HG02970 (cell line): ENCODE results near the gene LRRC18.

ENCODE experiments used
- ATAC-seq: cut with Tn5 transposase; IDR thresholded peaks from one replicate; pipeline ENCODE4 v1.9.1; 2021; ENCODE audit warnings: mild to moderate bottlenecking, moderate library complexity, moderate number of reproducible peaks; ENCODE audit not compliant: unreplicated experiment, low FRiP score

The LRRC18 gene

DNA sequence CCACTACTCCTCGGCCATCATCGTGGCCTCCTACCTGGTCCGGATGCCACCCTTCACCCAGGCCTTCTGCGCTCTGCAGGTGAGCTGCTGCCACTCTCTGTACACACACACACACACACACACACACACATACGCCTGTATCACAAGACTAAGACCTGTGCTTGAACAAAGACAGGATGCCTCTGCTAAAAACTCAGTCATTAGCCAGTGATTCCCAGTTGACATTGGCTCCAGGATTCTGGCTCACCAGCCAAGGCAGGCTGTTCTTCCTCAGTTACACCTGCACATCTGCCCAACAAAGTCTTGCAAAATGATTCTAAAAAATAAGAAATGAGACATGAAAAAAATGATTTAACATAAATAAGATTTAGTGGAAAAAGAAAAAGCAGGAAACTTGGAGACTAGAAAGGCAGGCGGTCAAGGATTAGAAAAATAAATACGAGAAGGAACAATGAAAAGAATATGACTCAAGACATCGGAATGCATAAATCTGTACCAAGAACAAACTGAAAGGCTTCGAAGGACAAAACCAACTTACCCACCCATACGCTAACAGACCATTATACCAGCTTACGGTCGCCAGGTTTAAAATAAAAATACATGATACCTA, 7.4 kb upstream of the LRRC18 start:
- no peak for ATAC-seq

DNA sequence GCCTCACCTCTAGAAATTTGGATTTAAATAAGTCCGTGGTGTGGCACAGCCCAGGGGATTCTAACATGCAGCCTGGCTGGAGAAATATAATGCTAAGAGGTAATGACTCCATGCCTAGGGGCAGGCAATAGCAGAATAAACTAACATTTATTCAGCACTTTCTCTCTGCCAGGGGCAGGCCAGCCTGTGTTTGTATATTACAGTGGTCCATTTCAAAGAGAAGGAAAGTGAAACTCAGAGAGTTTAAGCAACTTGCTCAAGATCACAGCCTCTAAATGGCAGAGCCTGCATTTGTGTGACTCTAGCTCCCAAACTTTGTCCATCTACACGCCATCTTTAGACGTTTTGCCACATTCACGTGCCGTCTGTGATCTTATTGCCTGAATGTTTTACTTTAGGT, 6.7 kb upstream of the LRRC18 start:
- ATAC-seq: no peak

DNA sequence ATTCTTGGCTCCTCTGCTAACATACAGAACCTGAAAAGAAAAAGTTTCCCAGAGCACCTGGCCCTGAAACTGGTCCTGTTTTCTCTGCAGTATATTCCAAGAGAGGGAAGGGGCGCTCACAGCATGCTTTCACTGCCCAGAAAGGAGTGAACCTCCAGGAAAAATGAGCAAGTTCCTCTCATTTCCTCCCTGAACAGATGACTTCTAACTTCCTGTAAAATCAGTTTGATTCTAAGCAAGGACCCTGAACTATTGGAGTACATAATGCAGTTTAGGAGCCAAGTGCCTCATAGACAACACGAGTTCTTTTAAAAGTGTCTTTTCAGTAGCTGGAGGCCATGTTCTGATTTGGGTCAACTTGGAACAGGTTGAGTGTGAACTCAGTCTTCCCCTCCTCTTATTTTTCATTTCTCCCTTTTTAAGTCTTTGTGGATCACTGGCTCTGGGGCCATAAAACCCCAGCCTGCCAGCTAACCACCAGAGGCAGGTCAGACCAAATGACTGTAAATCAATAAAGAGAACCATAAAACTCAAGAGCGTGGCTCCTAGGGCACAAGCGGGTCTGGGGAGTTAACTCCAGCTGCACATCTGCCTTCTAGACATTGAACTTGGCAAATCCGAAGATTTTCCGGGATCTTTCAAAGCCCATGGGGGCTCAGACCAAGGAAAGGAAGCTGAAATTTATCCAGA, 5.9 kb upstream of the LRRC18 start:
- ATAC-seq: no peak

DNA sequence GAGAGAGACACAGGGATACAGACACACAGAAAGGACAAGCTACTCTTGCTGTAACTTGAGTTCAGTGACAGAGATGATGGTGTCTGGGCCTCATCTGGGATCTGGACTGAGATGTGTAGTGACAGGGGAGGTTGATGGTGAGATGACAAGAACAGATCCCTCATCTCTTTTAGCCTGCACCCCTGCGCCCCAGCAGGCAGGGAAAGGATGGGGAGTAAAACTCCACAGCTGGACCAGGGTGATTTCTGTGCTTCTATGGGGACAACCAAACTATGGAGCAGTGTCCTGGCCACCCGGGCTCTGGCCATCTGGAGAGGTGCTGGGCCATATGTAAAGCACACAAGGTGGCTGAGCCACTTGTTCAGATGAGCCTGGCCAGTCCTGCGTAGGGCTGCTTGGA, 4.5 kb upstream of the LRRC18 start:
- ATAC-seq: no peak

DNA sequence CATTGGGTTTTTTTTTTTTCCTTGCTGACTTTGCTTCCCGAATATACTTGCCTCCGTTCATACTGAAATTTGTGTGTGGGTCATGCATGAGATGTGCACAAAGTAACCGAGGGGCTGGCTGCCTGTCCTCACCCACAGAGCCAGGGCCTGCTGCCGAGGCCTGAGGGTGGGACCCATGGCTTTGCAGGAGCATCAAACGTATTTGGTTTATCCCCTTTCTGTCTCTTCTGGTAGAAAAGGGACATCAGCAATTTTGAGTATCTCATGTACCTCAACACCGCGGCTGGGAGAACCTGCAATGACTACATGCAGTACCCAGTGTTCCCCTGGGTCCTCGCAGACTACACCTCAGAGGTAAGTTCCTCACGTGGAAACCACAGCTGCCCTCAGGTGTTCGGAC, 3.5 kb upstream of the LRRC18 start:
- ATAC-seq: no peak

DNA sequence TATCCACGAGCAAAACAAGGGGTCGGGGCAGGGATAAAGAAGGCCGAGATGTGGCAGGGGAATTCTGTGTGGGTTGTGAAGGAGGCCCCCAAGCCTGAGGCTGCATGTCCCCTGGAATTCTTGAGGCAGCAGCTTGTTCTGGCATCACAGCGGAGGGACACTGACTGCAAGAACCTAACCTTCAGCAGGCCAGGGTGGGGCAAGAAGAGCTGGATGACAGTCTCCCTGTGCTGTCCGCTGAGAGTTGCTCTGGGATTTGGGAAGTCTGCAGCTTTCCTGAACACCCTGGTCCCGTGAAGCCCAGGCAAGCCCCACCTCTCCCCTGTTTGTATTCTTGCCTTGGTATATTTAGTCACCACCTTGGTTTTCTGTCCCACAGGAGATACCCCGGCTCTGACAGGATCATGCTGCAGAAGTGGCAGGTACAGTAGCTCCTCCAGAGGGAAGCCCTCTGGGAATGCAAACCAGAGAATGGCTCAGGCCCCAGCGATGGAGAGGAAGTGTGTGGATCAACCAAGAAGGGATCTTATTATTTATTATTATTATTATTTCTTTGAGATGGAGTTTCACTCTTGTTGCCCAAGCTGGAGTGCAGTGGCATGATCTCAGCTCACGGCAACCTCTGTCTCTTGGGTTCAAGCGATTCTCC, 1.9 kb upstream of the LRRC18 start:
- no peak for ATAC-seq

DNA sequence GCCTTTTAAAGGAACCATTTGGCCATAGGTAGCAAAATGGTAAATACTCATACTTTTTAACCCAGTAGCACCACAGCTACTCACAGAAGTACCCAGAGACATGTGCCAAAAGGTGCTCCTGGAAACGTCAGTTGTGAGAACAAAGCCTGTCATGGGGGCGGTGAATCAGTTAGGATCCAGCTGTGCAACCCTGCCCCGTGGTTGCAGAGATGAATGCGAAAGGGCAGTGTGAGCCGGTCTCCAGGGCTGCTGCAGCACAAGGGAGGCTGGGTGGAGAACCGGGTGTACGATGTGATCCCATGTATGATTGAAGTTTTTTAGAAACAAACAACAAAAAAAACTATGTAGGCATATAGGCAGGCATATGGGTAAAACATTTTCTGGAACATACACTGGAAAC, 1.3 kb upstream of the LRRC18 start:
- ATAC-seq: no peak

DNA sequence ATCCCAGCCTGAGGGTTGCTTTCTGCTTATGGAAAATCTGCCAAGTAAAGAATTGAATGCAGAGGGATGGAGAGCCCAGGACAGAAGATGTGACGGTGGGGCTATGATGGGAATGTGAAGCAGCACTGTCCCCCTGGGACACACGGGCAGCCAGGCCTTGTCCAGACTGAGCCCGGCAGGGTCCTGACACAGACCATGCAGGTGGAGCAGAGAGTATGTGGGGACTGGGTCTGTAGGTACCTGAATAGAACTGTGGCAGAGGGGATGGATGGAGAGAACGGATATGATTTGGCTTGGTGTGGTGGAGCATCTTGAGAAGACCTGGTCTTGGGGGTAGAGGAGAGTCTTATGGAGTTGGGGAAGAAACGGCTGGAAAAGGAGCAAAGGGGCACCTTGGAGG, 732 bp upstream of the LRRC18 start:
- no peak for ATAC-seq

DNA sequence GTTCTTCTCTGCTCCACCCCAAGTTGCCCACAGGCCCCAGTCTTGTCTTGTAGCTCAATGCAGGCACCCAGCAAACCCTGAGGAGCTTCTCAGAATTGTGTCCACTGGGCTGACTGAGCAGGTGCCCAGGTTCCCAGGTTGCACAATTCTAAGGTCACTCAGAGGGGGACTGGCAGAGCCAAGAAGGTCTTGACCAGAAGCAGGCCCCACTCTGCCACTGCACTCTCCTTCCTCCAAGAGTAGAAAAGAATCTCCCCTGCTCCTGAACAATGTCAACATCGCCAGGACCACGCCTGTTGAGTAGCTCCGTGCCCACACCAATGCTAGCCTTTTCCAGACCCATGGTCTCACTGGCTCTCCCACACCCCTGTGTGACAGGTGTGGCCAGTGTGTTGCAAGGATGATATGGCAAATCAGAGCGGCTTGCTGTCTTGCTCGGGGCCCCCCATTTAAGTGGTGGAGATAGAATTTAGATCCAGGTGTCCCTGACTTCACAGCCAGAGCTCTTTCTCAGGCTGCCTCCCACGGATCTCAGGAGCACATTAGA, 577 bp downstream of the LRRC18 start:
- ATAC-seq: no peak

DNA sequence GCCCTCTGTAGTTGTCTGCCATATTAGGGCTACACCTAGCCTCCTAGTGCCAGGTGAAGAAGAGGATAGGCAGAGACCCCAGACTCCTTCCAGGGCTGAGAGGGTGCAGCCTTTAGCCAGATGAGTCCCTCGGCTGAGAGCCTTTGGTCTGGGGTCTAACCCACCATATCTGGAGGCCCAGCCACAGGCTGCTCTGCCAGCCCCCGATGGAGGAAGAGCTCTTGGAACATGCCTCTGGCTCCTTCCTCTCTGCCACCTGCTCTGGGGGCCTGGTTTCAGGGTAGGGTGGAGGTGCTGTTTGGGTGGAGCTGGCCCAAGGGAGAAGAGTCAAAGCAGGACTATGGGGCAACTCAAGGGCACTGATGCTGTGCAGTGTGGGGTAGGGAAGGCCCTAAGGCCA, 1.4 kb downstream of the LRRC18 start:
- ATAC-seq: no peak

DNA sequence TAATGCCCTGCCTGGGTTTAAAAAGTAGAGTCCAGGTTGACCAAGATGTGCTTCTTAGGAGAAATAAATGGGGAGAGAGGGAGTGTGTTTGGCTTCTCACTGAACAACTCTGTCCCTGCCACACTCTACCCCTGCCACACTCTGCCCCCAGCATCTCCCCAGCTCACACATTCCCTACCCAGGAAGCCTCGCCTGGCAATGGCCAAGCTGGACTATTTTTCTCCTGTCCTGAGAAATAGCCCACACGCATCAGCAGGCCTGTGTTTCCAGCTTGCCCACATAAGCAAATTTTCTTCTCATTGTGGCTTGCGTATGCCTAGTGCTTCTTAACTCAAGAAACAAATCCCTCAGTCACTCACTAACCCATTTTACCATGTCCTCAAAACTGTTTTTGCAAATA, 1.8 kb downstream of the LRRC18 start:
- ATAC-seq: no peak

DNA sequence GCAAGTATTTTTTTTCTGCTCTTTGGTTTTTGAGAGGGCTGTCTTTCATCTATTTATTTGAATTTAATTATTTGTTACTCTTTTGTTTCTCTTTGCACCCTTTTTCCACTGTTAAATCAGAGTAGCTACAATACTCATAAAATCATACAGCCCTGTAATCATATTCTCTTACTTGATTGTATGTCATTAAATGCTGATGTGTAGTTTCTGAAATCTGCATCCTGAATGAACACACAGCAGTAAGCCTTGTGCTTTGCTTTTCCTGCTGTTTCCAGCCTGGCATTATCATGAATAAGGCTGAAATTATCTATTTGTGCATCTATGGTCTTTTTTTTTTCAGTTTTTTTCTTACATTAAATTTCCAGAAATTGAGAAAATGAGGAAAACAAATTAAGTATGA, 4.1 kb downstream of the LRRC18 start:
- ATAC-seq: no peak

DNA sequence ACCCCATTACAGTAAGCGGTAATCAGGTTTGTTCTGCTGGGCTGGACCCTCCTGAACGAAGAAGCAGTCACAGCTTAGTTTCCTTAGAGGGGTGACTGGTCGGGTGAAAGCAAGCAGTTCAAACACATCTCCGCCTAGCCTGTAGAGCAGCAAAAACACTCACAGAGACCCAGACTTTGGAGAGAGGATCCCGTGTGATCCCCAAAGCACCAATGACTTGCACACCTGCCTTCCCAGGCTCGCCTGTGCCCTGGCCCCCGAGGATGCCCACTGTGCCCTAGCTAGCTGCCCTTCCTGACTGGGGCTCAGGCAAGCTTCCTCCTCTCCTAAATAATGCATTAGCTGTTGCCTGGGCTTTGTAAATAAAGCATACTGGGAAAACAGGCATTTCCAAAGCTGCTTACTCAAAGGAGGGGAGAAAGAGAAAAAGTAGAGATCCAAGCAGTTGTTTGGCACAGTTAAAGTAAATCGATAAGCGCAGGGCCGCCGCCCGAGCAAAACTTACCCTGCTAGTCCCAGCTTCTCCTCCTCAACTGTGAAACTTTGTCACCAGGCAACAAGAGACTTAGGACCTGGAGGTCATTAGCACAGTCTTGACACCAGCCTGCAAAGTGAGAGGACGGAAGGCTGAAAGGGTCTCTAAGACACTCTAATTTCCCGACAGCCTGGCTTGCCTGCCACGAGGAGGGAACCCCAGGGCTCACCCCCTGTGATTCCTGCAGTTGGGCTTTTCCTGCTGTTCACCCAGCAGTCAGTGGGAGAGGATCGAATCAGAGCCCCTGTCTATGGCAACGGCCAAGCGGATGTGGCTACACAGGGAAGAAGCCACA, 4.8 kb downstream of the LRRC18 start:
- ATAC-seq: no peak

DNA sequence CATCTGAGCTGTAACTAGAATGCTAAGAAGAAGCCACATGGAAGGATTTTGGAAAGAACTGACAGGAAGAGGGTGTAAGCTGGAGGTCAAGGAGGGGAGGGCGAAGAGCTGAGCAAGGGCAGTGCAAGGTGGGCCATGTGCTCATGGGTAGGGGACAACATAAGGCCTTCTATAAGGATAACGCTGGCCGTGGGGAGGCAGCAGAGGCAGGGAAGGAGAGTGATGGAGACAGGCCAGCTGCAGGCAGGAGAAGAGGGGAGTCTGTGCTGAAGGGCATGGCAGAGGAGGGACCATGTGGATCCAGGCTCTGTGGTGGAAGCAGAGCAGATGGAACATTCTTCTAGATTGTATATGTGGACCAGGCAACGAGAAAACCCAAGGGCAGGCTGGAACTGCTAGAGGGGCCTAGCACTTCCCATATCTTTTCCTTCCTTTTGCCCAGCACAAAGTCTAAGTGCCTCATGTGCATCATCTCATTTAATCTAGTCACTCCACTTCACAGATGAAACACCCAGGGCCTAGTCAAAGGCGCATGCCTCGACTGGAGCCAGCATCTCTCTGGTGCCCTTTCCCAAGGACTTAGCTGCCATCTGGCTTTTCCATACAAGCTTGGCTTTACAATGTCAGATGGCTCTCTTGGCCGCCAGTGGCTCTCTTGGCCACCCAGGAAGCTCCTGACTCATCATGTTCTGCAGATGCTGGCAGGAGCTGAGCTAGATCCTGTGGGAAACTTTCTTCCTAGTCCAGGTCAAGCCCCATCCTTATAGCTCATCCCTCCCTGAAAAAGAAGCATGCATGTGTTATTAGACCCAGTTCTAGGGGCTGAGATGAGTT, 6.6 kb downstream of the LRRC18 start:
- ATAC-seq: no peak

DNA sequence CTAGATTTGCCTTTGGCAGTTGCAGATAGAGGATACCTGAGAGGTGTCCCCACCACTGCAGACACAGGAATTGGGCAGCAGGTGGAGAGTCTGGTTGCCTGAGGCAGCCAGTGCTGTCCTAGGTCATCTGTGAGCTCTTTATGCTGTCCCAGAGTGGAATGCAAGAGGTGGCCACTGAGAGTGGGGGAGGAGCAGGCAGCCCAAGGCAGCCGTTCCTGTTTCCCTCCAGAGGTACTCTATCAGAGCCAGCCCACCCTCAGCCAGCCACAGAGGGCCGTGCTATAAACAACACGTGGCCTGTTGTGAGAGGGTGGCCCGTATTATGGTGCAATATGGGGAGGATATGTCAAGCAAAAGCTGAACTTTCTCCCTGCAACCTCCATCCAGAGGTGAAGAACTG, 8.5 kb downstream of the LRRC18 start:
- no peak for ATAC-seq

DNA sequence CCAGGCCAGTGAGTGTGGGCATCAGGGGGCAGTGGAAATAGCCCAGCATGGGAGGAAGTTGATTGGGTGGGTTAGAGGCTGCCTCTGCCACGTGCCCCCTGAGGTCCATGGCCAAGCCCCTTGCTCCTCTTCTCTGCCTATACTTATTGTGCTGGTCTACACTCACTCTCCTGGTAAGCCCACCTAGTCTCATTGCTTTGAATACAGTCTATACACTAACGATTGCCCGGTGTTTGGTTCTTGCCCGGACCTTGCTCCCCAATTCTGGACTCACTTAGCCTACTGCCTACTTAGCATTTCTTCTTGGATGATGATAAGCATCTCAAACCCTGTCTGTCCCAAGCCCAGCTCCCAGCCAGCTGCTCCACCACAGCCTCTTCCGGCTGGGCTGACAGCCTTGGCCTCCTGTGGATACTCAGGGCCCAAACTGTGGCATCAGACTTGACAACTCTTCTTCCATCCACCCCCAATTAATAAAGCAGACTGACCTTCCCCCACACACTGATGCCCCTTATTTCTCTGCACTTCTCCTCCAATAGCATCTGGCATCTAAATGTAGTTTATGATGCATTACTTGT, 10.1 kb downstream of the LRRC18 start:
- ATAC-seq: no peak

DNA sequence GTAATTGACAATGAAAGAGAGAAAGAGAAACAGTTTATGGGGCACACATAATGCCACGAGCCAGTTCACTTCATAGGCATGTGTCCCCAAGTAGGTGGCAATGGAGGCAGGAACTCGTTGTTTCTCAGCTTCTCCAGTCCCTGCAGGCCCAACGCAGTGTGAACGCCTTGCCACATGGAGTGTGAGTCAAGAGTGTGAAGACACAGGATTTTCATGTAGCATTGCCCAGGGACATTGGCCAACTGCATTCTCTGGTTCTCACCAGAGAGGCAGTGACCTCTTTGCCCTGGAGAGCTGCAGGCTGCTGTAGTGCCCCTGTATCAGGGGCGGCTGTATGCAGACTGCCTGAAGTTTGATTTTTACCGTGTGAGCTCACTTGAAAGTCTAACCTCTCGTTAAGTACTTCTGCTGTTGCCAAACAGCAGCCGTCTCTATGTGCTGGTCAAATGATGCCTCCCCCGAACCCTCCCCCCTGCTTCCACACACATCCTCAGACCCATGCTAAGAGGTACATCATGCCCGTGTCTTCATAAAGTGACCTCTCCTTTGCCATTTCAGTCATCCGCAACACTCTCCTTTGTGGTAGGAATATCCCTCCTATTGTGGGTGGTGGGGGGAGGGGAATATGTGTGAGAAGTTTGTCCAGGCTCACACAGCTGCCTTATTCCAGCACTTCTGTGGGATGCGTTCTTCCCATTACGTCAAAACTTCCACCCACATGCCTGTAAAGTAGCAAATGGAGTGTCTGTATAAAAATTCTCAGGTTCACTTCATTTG, 12.7 kb downstream of the LRRC18 start:
- no peak for ATAC-seq

DNA sequence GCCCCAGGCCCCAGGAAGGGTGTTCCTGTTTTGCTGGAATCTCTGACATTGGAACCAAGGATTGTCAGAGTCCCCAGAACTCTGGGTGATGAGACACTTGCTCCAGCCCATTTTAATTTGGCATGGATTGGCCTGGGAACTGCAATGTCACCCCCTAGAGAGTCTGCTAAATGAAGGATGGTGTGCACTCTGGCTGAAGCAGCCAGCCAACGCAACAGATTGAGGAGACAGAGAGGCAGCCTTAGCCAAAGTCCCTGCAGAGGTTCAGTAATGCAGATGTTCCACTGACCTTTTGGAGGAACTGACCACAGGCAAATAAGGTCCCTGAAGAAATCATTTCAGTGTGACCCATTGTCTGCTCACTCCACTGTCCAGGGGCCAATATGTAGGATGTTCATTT, 13.4 kb downstream of the LRRC18 start:
- no peak for ATAC-seq

DNA sequence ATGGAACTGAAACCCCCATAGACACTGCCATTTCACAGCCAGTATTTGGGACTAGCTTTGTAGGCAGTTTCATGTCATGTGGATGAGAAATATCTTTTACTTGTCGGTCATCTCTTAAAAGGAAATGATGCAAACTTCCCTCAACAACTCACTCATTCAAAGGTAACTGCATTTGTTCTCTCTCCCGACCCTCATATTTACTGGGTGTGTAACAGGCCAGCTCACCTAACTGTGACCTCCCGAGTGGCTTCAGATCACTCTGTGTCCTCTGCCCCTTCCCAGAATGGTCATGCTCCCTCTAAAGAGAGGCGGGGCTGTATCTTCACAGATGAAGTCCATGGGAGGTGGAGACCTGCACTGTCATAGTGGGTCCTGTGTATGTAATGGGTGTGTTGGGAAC, 14.7 kb downstream of the LRRC18 start:
- no peak for ATAC-seq
